Stimulated activated CD8-positive, alpha-beta memory T cell treated with anti-CD3 and anti-CD28 coated beads, Interleukin-7, amount 100 ng/mL, for 1 hour (primary cell): ENCODE measurements around the gene PARP15.
"Not testable (repeated sequence)": the region's sequence is repeated elsewhere in the genome, so short reads cannot be mapped to it uniquely, and the experiment has no call there.

Experiments used
- DNase-seq, 2 donors: peaks; one replicate each; pipeline ENCODE4 v3.0.0-alpha.2; 2020; ENCODE audit warnings: low read depth in 2 of 2

The PARP15 gene

GRCh38 chr3:122577409-122578031, at the start of gene PARP15:
Gene PARP15, plus strand, starts transcription at chr3:122577650. Its CDS starts 18 bp downstream, at chr3:122577668.
- DNase-seq: no peak

- no peak for DNase-seq
These were observed 47.3 kb upstream of the PARP15 start for GRCh38 chr3:122530164-122530563.

- no peak for DNase-seq
These were observed 44.0 kb upstream of the PARP15 start for GRCh38 chr3:122533480-122533879.

DNA sequence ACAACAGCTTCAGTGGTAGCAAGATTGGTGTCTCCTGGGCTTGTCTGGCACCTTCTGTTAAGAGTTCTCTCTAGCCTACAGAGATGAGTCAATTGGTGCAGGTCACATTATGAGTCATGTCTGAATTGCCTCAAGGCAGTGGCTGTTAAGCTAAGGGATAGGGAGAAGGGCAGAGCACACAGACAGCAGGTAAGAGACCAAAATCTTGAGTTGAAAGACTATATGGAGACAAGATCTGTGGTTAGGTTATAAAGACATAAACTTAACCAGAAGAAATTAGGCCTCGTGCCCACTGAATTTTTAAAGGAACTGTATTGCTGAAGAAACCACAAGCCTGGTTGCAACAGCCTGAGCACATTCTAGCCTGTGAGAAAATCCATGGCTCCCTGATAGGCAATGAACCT, 43.5 kb upstream of the PARP15 start:
- no peak for DNase-seq

DNA sequence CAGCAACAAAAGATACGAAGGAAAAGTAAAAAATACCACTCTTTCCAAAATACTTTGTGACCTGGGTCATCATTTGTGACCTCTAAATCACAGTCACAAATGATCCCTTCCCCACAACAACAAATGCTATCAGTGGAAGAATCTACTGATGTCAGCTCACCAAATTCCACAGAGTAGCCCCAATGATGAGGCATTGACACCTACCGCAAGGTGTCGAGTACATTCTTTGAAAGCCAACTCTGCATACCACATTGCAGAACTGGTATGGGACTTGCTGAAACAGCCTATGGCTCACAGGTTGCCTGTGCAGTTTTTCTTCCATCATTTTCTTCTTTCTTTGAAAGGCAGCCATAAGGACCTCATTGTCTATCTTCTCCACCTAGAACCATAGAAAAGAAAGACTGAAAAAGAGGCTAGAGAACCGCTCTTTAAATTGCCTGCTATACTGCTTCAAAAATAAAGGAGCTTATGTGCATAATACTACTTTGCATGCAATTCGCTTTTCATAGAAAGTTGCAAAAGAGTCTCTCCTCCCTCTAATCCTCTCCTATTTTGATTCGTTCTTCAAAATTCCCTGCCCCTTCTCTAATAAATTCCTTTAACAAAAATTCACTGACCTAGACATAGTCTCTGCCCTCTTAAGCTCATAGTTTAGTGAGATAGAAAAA, 41.4 kb upstream of the PARP15 start:
- no peak for DNase-seq

DNA sequence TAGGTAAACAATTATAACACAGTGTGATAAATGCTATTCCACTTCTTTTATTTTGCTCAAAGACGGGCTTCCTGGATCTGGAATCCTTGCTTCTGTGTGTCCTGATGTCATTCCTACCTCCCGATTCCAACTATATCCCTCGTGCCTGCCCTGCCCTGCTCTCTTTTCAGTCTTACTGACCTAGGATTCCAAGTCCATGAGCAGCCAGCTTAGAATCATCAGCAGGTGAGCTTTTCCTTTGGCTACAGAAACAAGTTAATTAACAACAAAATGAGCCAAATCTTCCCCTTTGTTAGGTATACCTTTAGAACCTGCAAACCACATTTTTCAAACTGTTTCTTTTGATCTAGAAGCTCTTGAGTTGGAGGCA, 40.8 kb upstream of the PARP15 start:
- no peak for DNase-seq

DNA sequence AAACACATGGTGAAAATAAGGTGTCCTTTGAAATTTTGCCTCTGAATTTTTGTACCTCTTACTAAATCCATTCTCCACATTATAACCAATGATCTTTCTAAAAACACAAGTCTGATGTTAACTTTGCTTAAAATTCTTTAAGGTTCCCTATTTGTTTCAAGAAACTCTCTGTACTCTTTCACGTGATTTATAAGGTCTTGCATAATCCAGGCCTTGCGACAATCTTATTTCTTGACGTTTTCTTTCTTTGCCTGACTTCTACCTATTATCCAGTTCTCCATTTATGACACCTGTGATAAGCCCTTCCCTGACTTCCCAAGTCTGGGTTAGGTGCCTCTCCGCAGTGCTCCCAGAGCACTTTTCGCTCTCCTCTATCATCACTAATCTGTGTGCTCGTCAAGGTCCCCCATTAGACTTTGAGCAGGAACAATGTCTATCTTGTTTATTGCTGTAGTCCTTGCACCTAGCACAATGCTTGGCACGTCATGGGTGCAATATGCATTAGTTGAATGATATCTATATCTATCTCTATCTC, 38.4 kb upstream of the PARP15 start:
- no peak for DNase-seq

GRCh38 chr3:122546151-122546550, 31.3 kb upstream of the PARP15 start:
- DNase-seq: no peak

- no peak for DNase-seq
These were observed 29.4 kb upstream of the PARP15 start for GRCh38 chr3:122548076-122548475.

DNA sequence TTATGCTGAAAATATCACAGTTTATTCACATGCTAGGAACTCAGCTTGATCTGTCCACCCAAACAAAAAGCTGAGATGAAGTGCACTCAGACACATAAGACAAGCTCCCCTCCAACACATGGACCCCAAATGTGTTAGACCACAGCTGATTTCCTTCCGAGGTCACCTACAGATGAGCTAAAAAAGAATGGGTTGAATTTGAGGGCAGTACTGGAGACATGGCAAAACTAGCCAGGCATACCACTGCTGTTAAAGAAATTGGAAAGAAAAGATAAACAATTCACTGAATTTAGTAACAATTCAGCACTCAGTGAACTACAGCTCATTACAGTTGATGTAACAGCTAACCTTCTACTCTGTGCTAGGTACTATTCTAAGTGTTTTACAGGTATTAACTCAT, 28.8 kb upstream of the PARP15 start:
- DNase-seq: no peak

GRCh38 chr3:122553171-122553570, 24.3 kb upstream of the PARP15 start:
- no peak for DNase-seq

GRCh38 chr3:122555275-122556071, 22.0 kb upstream of the PARP15 start:
- DNase-seq: no peak

DNA sequence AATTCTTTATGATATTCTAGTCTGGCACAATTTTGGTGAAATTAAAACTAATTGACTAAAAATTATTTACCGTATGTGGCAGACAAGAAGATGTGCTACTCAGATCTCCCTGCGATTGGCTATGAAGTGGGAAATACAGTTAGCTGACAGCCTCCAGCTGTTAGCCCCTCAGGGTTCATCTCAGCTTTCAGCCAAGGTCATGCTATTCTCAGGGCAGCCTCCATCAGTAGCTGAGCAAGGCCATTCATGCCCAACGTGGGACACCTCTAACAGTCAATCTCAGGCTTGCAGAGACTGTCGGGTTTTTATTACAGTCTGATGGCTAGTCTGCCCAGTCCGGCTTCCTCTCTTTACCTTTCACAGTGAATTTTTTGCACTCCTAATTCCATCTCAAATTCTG, 20.1 kb upstream of the PARP15 start:
- no peak for DNase-seq

GRCh38 chr3:122558605-122559004, 18.8 kb upstream of the PARP15 start:
- no peak for DNase-seq

DNA sequence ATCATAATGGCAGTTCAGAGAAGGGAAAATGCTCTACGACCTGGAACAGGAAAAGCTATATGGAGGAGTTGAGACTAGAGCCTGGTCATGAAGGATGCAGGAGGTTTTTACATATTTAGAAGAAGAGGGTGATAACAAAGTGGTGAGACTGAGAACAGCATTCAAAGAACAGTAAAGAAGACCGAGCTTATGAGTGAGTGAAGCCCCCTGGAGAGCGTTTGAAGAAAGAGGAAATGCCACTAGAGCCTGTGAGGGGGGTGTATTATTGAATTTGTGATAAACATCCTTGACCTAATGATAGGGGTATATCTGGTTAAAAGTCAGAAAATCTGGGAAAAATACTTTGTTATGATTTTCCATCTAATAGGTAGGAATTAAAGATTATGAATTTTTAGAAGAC, 17.5 kb upstream of the PARP15 start:
- no peak for DNase-seq

GRCh38 chr3:122560680-122561079, 16.8 kb upstream of the PARP15 start:
- no peak for DNase-seq

GRCh38 chr3:122562923-122563716, 14.3 kb upstream of the PARP15 start:
- no peak for DNase-seq

DNA sequence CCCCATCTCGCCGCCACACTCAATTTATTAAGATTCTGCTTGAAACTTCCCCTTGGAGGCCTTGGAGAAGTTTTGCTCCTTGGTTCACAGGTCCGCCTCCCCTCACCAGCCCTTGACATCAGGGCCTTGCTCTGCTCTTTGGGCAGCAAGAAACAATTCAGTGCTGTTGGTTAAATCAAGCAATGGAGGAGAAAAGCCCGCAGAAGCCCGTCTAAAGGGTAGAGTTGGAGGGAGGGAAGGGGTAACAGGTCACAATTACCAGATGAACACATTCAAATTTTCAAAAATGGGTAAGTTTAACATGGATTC, 13.8 kb upstream of the PARP15 start:
- DNase-seq: no peak

DNA sequence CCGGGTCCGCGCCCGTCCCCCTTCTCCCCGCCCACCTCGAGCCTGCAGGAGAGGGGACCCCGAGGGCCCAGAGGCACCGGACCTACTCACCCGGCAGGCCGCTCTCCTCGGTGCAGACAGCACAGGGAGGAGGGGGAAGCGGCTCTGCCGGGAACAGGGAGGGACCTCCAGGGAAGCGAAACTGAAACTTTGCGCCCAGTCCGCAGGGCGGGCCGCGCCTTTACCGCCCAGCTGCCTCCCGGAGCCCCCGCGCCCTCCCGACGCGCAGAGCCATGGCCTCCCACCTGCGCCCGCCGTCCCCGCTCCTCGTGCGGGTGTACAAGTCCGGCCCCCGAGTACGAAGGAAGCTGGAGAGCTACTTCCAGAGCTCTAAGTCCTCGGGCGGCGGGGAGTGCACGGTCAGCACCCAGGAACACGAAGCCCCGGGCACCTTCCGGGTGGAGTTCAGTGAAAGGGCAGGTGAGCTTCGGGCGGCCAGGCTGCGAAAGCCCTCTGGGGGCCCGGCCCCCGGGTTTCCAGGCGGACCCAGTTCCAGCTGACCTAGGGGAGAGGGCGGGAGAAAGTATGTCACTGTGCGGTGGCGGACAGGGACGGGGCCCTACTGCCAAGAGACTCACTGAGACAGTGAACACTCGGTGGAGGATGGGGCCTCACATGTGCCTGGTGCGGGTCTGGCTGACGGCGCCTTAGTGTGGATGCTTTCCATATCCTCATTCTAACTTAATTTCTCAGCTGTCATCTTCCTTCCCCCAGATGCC, 13.1 kb upstream of the PARP15 start, which contains the start of the genes DTX3L and PARP9:
Gene DTX3L (plus strand): TSS at position 184 of the 758 bp plus-strand sequence. CDS start 89 bp downstream, at position 273.
Gene PARP9 (minus strand): TSS at position 146 of the 758 bp plus-strand sequence. CDS start 4,680 bp downstream, outside the sequence.
- peak; percentile 68 to 82 for DNase-seq

- not testable (repeated sequence) for DNase-seq
These were observed 9.3 kb upstream of the PARP15 start for GRCh38 chr3:122568131-122568530.

DNA sequence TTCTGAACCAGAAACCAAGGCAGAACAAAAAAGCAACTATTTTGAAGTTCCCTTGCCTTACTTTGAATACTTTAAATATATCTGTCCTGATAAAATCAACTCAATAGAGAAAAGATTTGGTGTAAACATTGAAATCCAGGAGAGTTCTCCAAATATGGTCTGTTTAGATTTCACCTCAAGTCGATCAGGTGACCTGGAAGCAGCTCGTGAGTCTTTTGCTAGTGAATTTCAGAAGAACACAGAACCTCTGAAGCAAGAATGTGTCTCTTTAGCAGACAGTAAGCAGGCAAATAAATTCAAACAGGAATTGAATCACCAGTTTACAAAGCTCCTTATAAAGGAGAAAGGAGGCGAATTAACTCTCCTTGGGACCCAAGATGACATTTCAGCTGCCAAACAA, 8.7 kb upstream of the PARP15 start:
- DNase-seq: no peak
